Measurements from ENCODE around the gene THSD7B. TPM values are rescaled to one million over a fixed set of nuclear protein-coding genes. Genes with fewer than 3 reads are reported as not detected.

THSD7B gene
- total and polyA plus RNA-seq, 2 experiments from 2014 or later = 0.86 to 3.8 TPM

- peaks cover 3% of the 10 kb centered on the region for H3K27me3 Mint-ChIP-seq (ENCODE audit: insufficient read depth, low read depth, poor library complexity)
- no peak for DNase-seq (ENCODE audit: low spot score)
These were observed 909.6 kb downstream of the THSD7B start for GRCh38 chr2:137674991-137675390.

More at GRCh38 chr2:137674991-137675390, 909.6 kb downstream of the THSD7B start:
- Mint-ChIP-seq H3K36me3 (ENCODE audit: low read depth) (no peaks in the 10 kb centered on the region), H3K27ac (no peak overlapping the region), H3K4me1 (peaks cover 2% of the 10 kb centered on the region; the same call in 2 of the 3 replicates), H3K4me3 (no peak overlapping the region), H3K9me3 (no peaks in the 10 kb centered on the region)
- TF ChIP-seq CTCF (conservative IDR thresholded peaks at IDR 0.05; ENCODE audit: low read depth in 2 of 2) (no peak), EZH2 (IDR thresholded peaks at IDR 0.05; ENCODE audit: low read depth, unreplicated experiment) (no peak), REST (IDR thresholded peaks at IDR 0.05; ENCODE audit: unreplicated experiment) (no peak), ZNF114 (CRISPR knock-in tag; IDR thresholded peaks at IDR 0.05) (no peak)
- Histone ChIP-seq H4K20me1 (replicated peaks; ENCODE audit: insufficient read depth) (no peaks in the 10 kb centered on the region), H3F3A (replicated peaks; ENCODE audit: low read depth) (no peaks in the 10 kb centered on the region), H3K4me2 (no peak overlapping the region), H3K4me1 (ENCODE audit: insufficient read depth) (no peaks in the 10 kb centered on the region), H3K27me3 (ENCODE audit: insufficient read depth) (no peaks in the 10 kb centered on the region), H3K79me2 (replicated peaks; ENCODE audit: insufficient read depth) (no peaks in the 10 kb centered on the region), H3K36me3 (ENCODE audit: insufficient read depth) (no peaks in the 10 kb centered on the region), H2AFZ (no peak overlapping the region), H3K9me2 (ENCODE audit: insufficient read depth) (no peaks in the 10 kb centered on the region), H3K4me3 (no peak overlapping the region), H3K27ac (ENCODE audit: low read depth) (no peak overlapping the region)
- ATAC-seq = no peak
